ENCODE results near the gene CHST2. TPM values are rescaled to one million over a fixed set of nuclear protein-coding genes. Genes with fewer than 3 reads are reported as not detected.

CHST2 gene
- total and polyA plus RNA-seq, 4 experiments from 2014 or later = 0.71 to 2.9 (median 1.1) TPM

DNA sequence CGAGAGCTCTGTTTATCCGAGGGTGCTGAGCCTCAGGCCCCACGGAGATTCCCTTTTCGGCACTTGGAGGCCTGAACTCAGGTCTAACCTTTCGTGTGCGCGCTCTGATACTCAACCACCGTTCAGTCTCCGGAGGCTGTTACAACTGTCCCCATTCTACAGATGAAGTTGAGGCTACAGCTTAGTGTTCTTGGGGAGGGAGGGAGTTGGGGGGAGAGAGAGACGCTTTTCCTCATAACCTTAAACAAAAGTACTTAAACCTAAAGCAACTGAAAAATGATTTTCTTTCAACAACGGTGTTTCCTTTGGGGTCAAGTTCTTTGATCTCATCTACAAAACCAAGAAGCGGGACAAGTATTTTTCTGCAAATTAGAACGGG lies 952 bp upstream of the CHST2 start:
- Mint-ChIP-seq H3K36me3 (peaks cover 0 to 3% of the 10 kb centered on the region in 2 donors), H3K4me1 (peaks cover 16 to 32% (median 21%) of the 10 kb centered on the region in 4 donors), H3K4me3 (peak overlapping the region; percentile 85 to 94 (median 90)), H3K9me3 (no peaks in the 10 kb centered on the region), H3K27me3 (peaks cover 0 to 14% of the 10 kb centered on the region in 2 donors), H3K27ac (peak overlapping the region; percentile 42 to 77 (median 61))
- intact Hi-C loops (cut with micrococcal nuclease) = loop anchor here (2.0 to 5.0 kb wide), 2 partner anchors 118 to 854 kb away; partner anchors contain the start of genes DIPK2A and U2SURP
- no peaks in the 10 kb centered on the region for H3K9me3 ChIP-seq (ENCODE audit: control insufficient read depth in 1 of 2, low read length in 2 of 2)
- CTCF ChIA-PET (ENCODE audit: partially characterized antibody) = interaction anchor here (0.7 kb wide), 1 partner anchor 556 kb away, joined by 4 read pairs; no protein-coding TSS in a partner anchor
- peaks cover 15% of the 10 kb centered on the region for H3K4me1 ChIP-seq (ENCODE audit: insufficient read depth, low read length)
- no peaks in the 10 kb centered on the region for H3K27me3 ChIP-seq (ENCODE audit: insufficient read depth, low read length)
- H3K27ac ChIP-seq (ENCODE audit: low read depth, low read length) = no peak overlapping the region
- H3K36me3 ChIP-seq (ENCODE audit: insufficient read depth, low read length) = no peaks in the 10 kb centered on the region
- POLR2A ChIA-PET (ENCODE audit: partially characterized antibody) = no interaction called here
- peak overlapping the region; percentile 68 to 76 for H3K4me3 ChIP-seq (ENCODE audit: low read length in 2 of 2)
- no peak for DNase-seq

DNA sequence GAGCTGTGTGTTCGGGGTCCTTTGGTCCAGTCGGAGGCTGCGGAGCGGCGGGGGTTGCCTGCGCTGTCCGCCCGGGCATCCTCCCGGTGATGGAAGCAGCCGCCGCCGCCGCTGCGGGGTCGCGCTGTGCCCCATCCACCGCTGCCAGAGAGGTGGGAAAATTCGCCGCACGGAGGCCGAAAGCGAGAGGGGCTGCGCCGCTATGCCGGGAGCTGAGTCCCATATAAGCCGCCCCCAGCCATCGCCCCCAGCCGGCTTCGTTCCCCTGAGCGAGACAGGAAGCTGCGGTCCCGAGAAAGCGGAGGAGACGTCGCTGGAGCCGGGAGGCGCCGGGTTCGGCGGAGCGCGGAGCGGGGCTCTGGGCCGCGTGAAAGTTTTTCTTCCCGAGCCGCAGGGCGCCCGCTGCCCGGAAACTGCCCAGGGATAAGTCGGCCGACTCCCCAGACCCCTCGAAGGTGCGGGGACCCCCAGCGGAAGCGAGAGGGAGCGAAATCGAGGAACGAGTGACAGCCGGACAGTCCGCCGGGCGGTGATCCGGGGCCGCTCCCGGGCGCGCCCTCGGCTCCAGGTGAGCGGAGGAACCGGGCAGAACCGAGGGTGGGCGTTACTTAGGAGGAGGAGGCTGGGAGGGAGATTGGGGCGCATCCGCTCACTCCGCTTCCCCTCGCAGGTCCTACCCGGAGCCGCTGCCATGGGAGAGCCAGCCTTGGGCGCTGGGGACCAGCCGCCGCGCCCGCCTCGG lies 574 bp downstream of the CHST2 start:
- Histone ChIP-seq H3K9me3 (ENCODE audit: control insufficient read depth in 1 of 2, low read length in 2 of 2) (no peaks in the 10 kb centered on the region), H3K27ac (ENCODE audit: low read depth, low read length) (peak overlapping the region; percentile 26), H3K36me3 (ENCODE audit: insufficient read depth, low read length) (no peaks in the 10 kb centered on the region), H3K4me3 (ENCODE audit: low read length in 2 of 2) (peak overlapping the region; percentile 42 to 68), H3K4me1 (ENCODE audit: insufficient read depth, low read length) (peaks cover 19% of the 10 kb centered on the region), H3K27me3 (ENCODE audit: insufficient read depth, low read length) (no peaks in the 10 kb centered on the region)
- Mint-ChIP-seq H3K36me3 (peaks cover 0 to 3% of the 10 kb centered on the region in 2 donors), H3K4me1 (peaks cover 19 to 36% (median 23%) of the 10 kb centered on the region in 4 donors), H3K9me3 (no peaks in the 10 kb centered on the region), H3K27ac (peak overlapping the region in 1 of 7 donors; percentile 55), H3K27me3 (peaks cover 0 to 14% of the 10 kb centered on the region in 2 donors), H3K4me3 (peak overlapping the region; percentile 82 to 94 (median 86))
- ChIA-PET CTCF (ENCODE audit: partially characterized antibody) (interaction anchor here (1.0 to 1.7 kb wide), 4 partner anchors 11 to 553 kb away, joined by 3 to 4 read pairs (median 4); no protein-coding TSS in a partner anchor), POLR2A (ENCODE audit: partially characterized antibody) (interaction anchor here (1.0 to 2.8 kb wide), 5 partner anchors 51 to 236 kb away, joined by 3 to 9 read pairs (median 3); partner anchors contain the start of gene U2SURP)
- intact Hi-C loops (cut with micrococcal nuclease) = loop anchor here (2.0 to 5.0 kb wide), 3 partner anchors 51 to 852 kb away; partner anchors contain the start of genes DIPK2A and U2SURP
- DNase-seq = peak in 4 of 5 donors; percentile 2 to 27 (median 21)

DNA sequence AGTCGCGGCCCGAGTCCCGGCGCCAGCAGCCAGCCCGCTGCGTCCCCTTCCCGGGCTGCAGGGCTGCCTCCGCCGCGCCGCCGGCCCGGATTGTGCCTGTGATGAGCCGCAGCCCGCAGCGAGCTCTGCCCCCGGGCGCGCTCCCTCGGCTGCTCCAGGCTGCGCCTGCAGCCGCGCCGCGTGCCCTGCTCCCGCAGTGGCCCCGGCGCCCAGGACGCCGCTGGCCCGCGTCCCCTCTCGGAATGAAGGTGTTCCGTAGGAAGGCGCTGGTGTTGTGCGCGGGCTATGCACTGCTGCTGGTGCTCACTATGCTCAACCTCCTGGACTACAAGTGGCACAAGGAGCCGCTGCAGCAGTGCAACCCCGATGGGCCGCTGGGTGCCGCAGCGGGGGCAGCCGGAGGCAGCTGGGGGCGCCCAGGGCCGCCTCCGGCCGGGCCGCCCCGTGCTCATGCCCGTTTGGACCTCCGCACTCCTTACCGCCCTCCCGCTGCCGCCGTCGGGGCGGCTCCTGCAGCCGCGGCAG lies 1.2 kb downstream of the CHST2 start:
- H3K9me3 Mint-ChIP-seq = peaks cover 0 to 1% (median 0%) of the 10 kb centered on the region in 8 donors
- Histone ChIP-seq H3K27ac (ENCODE audit: low read depth, low read length) (no peak overlapping the region), H3K9me3 (ENCODE audit: control insufficient read depth in 1 of 2, low read length in 2 of 2) (no peaks in the 10 kb centered on the region), H3K36me3 (ENCODE audit: insufficient read depth, low read length) (no peaks in the 10 kb centered on the region), H3K4me3 (ENCODE audit: low read length in 2 of 2) (peak overlapping the region in 1 of 2 donors; percentile 68), H3K4me1 (ENCODE audit: insufficient read depth, low read length) (peaks cover 19% of the 10 kb centered on the region), H3K27me3 (ENCODE audit: insufficient read depth, low read length) (no peaks in the 10 kb centered on the region)
- peaks cover 19 to 36% (median 23%) of the 10 kb centered on the region in 4 donors for H3K4me1 Mint-ChIP-seq
- POLR2A ChIA-PET (ENCODE audit: partially characterized antibody) = interaction anchor here (0.9 to 2.8 kb wide), 4 partner anchors 50 to 631 kb away, joined by 3 to 9 read pairs (median 4); partner anchors contain the start of gene U2SURP
- intact Hi-C loops (cut with micrococcal nuclease) = loop anchor here (1.0 to 2.0 kb wide), 3 partner anchors 50 to 643 kb away; no protein-coding TSS in a partner anchor
- DNase-seq = peak in 4 of 5 donors; percentile 38 to 49 (median 44)
- CTCF ChIA-PET (ENCODE audit: partially characterized antibody) = interaction anchor here (0.7 to 1.7 kb wide), 6 partner anchors 8 to 553 kb away, joined by 3 to 7 read pairs (median 4); no protein-coding TSS in a partner anchor
- H3K27ac Mint-ChIP-seq = peak overlapping the region in 1 of 7 donors; percentile 52
- peaks cover 0 to 3% of the 10 kb centered on the region in 2 donors for H3K36me3 Mint-ChIP-seq
- H3K27me3 Mint-ChIP-seq = peaks cover 0 to 14% of the 10 kb centered on the region in 2 donors
- H3K4me3 Mint-ChIP-seq = peak overlapping the region in 7 of 8 donors; percentile 55 to 82 (median 75)

GRCh38 chr3:143121241-143122088 lies 1.9 kb downstream of the CHST2 start:
- H3K9me3 ChIP-seq (ENCODE audit: control insufficient read depth in 1 of 2, low read length in 2 of 2) = no peaks in the 10 kb centered on the region
- H3K27me3 ChIP-seq (ENCODE audit: insufficient read depth, low read length) = no peaks in the 10 kb centered on the region
- H3K9me3 Mint-ChIP-seq = peaks cover 0 to 2% (median 0%) of the 10 kb centered on the region in 8 donors
- CTCF ChIA-PET (ENCODE audit: partially characterized antibody) = interaction anchor here (0.7 to 1.4 kb wide), 5 partner anchors 9 to 553 kb away, joined by 3 to 7 read pairs (median 3); no protein-coding TSS in a partner anchor
- H3K4me3 ChIP-seq (ENCODE audit: low read length in 2 of 2) = peak overlapping the region in 1 of 2 donors; percentile 68
- peaks cover 0 to 18% of the 10 kb centered on the region in 2 donors for H3K27me3 Mint-ChIP-seq
- POLR2A ChIA-PET (ENCODE audit: partially characterized antibody) = interaction anchor here (0.9 to 2.8 kb wide), 3 partner anchors 49 to 630 kb away, joined by 3 to 9 read pairs (median 4); partner anchors contain the start of gene U2SURP
- peaks cover 0 to 3% of the 10 kb centered on the region in 2 donors for H3K36me3 Mint-ChIP-seq
- intact Hi-C loops (cut with micrococcal nuclease) = loop anchor here (1.0 to 2.0 kb wide), 3 partner anchors 49 to 642 kb away; no protein-coding TSS in a partner anchor
- peak overlapping the region; percentile 55 to 82 (median 74) for H3K4me3 Mint-ChIP-seq
- peaks cover 19% of the 10 kb centered on the region for H3K4me1 ChIP-seq (ENCODE audit: insufficient read depth, low read length)
- H3K27ac ChIP-seq (ENCODE audit: low read depth, low read length) = no peak overlapping the region
- peak overlapping the region in 2 of 7 donors; percentile 23 to 52 for H3K27ac Mint-ChIP-seq
- H3K36me3 ChIP-seq (ENCODE audit: insufficient read depth, low read length) = no peaks in the 10 kb centered on the region
- DNase-seq = peak; percentile 44 to 53 (median 47)
- peaks cover 17 to 36% (median 22%) of the 10 kb centered on the region in 4 donors for H3K4me1 Mint-ChIP-seq

DNA sequence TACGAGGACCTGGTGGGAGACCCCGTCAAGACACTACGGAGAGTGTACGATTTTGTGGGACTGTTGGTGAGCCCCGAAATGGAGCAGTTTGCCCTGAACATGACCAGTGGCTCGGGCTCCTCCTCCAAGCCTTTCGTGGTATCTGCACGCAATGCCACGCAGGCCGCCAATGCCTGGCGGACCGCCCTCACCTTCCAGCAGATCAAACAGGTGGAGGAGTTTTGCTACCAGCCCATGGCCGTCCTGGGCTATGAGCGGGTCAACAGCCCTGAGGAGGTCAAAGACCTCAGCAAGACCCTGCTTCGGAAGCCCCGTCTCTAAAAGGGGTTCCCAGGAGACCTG lies 2.5 kb downstream of the CHST2 start:
- CTCF ChIA-PET (ENCODE audit: partially characterized antibody) = no interaction called here
- Histone ChIP-seq H3K27me3 (ENCODE audit: insufficient read depth, low read length) (no peaks in the 10 kb centered on the region), H3K4me3 (ENCODE audit: low read length in 2 of 2) (no peak overlapping the region), H3K9me3 (ENCODE audit: control insufficient read depth in 1 of 2, low read length in 2 of 2) (no peaks in the 10 kb centered on the region), H3K4me1 (ENCODE audit: insufficient read depth, low read length) (peaks cover 19% of the 10 kb centered on the region), H3K36me3 (ENCODE audit: insufficient read depth, low read length) (no peaks in the 10 kb centered on the region), H3K27ac (ENCODE audit: low read depth, low read length) (no peak overlapping the region)
- POLR2A ChIA-PET (ENCODE audit: partially characterized antibody) = no interaction called here
- intact Hi-C loops (cut with micrococcal nuclease) = no loop called here
- peak overlapping the region in 1 of 7 donors; percentile 23 for H3K27ac Mint-ChIP-seq
- H3K4me3 Mint-ChIP-seq = peak overlapping the region; percentile 17 to 76 (median 68)
- H3K36me3 Mint-ChIP-seq = peaks cover 0 to 3% of the 10 kb centered on the region in 2 donors
- peaks cover 0 to 2% (median 0%) of the 10 kb centered on the region in 8 donors for H3K9me3 Mint-ChIP-seq
- peaks cover 0 to 18% of the 10 kb centered on the region in 2 donors for H3K27me3 Mint-ChIP-seq
- peaks cover 15 to 36% (median 22%) of the 10 kb centered on the region in 4 donors for H3K4me1 Mint-ChIP-seq
- no peak for DNase-seq

DNA sequence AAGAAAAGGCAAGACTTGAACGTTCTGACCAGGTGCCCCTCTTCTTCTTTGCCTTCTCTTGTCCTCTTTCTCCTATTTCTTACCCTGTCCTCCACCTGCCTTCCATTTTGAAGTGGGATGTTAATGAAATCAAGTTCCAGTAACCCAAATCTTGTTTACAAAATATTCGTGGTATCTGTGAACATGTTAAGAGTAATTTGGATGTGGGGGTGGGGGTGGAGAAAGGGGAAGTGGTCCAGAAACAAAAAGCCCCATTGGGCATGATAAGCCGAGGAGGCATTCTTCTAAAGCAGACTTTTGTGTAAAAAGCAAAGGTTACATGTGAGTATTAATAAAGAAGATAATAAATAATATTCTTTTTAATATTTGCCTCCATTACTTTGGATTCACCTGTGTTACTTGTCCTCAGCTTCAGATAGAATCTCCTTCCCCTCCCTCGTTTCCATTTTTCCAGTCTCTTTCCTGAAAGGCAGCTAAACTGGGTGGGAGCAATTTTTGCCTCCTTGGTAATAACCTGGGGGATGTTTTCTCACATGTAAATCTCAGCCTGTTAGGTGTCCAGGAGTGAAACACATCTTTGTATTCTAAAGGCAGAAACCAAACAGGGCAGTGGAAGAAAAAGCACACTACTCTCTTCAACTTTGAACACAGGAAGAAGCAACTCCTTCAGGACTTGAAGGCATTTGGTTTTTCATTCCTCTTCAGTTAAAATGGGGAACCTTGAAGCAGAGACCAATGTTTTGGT lies 3.2 kb downstream of the CHST2 start:
- Mint-ChIP-seq H3K27ac (peak overlapping the region in 4 of 7 donors; percentile 4 to 73 (median 44)), H3K27me3 (peaks cover 0 to 14% of the 10 kb centered on the region in 2 donors), H3K4me3 (peak overlapping the region; percentile 21 to 75 (median 52)), H3K4me1 (peaks cover 13 to 36% (median 20%) of the 10 kb centered on the region in 4 donors), H3K9me3 (peaks cover 0 to 2% (median 0%) of the 10 kb centered on the region in 8 donors), H3K36me3 (peaks cover 0 to 3% of the 10 kb centered on the region in 2 donors)
- no peak overlapping the region for H3K4me3 ChIP-seq (ENCODE audit: low read length in 2 of 2)
- H3K9me3 ChIP-seq (ENCODE audit: control insufficient read depth in 1 of 2, low read length in 2 of 2) = no peaks in the 10 kb centered on the region
- H3K27me3 ChIP-seq (ENCODE audit: insufficient read depth, low read length) = no peaks in the 10 kb centered on the region
- no peak for DNase-seq
- no peak overlapping the region for H3K27ac ChIP-seq (ENCODE audit: low read depth, low read length)
- intact Hi-C loops (cut with micrococcal nuclease) = no loop called here
- ChIA-PET CTCF (ENCODE audit: partially characterized antibody) (no interaction called here), POLR2A (ENCODE audit: partially characterized antibody) (no interaction called here)
- no peaks in the 10 kb centered on the region for H3K36me3 ChIP-seq (ENCODE audit: insufficient read depth, low read length)
- H3K4me1 ChIP-seq (ENCODE audit: insufficient read depth, low read length) = peaks cover 19% of the 10 kb centered on the region
